SK-N-SH treated with all-trans-retinoic acid at 6 μM for 48 hours (cell line): ENCODE data around the gene EPB42.
"Not testable (repeated sequence)": the region's sequence is repeated elsewhere in the genome, so short reads cannot be mapped to it uniquely, and the experiment has no call there.

Source experiments
- ARNTL ChIP-seq: fragments of 450-650 bp; formaldehyde crosslinking; IDR thresholded peaks from 2 replicates; pipeline ENCODE4 v1.5.0; 2020; ENCODE audit warnings: low read depth, mild to moderate bottlenecking, moderate library complexity, borderline replicate concordance
- BACH2 ChIP-seq: fragments of 250-450 bp; sonication (Bioruptor Pico); IDR thresholded peaks from 2 replicates; pipeline ENCODE4 v1.9.0; 2021; ENCODE audit warnings: mild to moderate bottlenecking, borderline replicate concordance
- CSDC2 ChIP-seq: fragments of 250-450 bp; sonication (Bioruptor Pico); IDR thresholded peaks from 2 replicates; pipeline ENCODE4 v1.5.0; 2020; ENCODE audit warnings: mild to moderate bottlenecking, moderate library complexity
- CSRNP3 ChIP-seq: fragments of 250-450 bp; sonication (Bioruptor Pico); IDR thresholded peaks from 2 replicates; pipeline ENCODE4 v1.5.1; 2021; ENCODE audit warnings: mild to moderate bottlenecking, moderate library complexity
- ESRRG ChIP-seq: fragments of 250-450 bp; sonication (Bioruptor Pico); IDR thresholded peaks from 2 replicates; pipeline ENCODE4 v1.6.1; 2021; ENCODE audit warnings: mild to moderate bottlenecking
- ISL1 ChIP-seq: fragments of 250-450 bp; sonication (Bioruptor Pico); IDR thresholded peaks from 2 replicates; pipeline ENCODE4 v2.1.2; 2022; ENCODE audit warnings: mild to moderate bottlenecking, moderate library complexity
- OSR1 ChIP-seq: fragments of 250-450 bp; sonication (Bioruptor Pico); IDR thresholded peaks from 2 replicates; pipeline ENCODE4 v1.8.0; 2022; ENCODE audit warnings: moderate library complexity, mild to moderate bottlenecking, inconsistent platforms
- PATZ1 ChIP-seq: fragments of 250-450 bp; sonication (Bioruptor Pico); IDR thresholded peaks from 2 replicates; pipeline ENCODE4 v1.8.0; 2020; ENCODE audit warnings: mild to moderate bottlenecking, moderate library complexity, borderline replicate concordance
- RARB ChIP-seq: fragments of 250-450 bp; sonication (Bioruptor Pico); IDR thresholded peaks from 2 replicates; pipeline ENCODE4 v1.8.0; 2021; ENCODE audit warnings: mild to moderate bottlenecking, moderate library complexity
- SNAI2 ChIP-seq: fragments of 250-450 bp; sonication (Bioruptor Pico); IDR thresholded peaks from 2 replicates; pipeline ENCODE4 v1.5.0; 2020; ENCODE audit warnings: mild to moderate bottlenecking, moderate library complexity
- TCF4 ChIP-seq: fragments of 250-450 bp; sonication (Bioruptor Pico); IDR thresholded peaks from 2 replicates; pipeline ENCODE4 v1.8.0; 2021; ENCODE audit warnings: mild to moderate bottlenecking, moderate library complexity, borderline replicate concordance
- ZFP3 ChIP-seq: fragments of 250-450 bp; sonication (Bioruptor Pico); IDR thresholded peaks from 2 replicates; pipeline ENCODE4 v1.5.0; 2020; ENCODE audit warnings: mild to moderate bottlenecking, moderate library complexity
- ZNF8 ChIP-seq: fragments of 450-650 bp; formaldehyde crosslinking; IDR thresholded peaks from 2 replicates; pipeline ENCODE4 v1.5.0; 2020; ENCODE audit warnings: mild to moderate bottlenecking, moderate library complexity
- TF ChIP-seq, protein P1 (sequence below): fragments of 250-450 bp; sonication (Bioruptor Pico); IDR thresholded peaks from 2 replicates; pipeline ENCODE4 v1.5.0; 2020; ENCODE audit warnings: mild to moderate bottlenecking, moderate library complexity

DNA sequence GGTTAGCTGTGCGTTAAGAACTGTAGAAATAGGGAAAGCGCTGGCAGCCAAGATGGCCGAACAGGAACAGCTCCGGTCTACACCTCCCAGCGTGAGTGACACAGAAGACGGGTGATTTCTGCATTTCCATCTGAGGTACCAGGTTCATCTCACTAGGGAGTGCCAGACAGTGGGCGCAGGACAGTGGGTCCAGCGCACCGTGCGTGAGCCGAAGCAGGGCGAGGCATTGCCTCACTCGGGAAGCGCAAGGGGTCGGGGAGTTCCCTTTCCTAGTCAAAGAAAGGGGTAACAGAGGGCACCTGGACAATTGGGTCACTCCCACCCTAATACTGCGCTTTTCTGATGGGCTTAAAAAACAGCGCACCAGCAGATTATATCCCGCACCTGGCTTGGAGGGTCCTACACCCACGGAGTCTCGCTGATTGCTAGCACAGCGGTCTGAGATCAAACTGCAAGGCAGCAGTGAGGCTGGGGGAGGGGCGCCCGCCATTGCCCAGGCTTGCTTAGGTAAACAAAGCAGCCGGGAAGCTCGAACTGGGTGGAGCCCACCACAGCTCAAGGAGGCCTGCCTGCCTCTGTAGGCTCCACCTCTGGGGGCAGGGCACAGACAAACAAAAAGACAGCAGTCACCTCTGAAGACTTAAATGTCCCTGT is 45.0 kb downstream of the EPB42 start:
- TF ChIP-seq CSRNP3 (CRISPR knock-in tag); OSR1; ARNTL (CRISPR knock-in tag); TCF4 (CRISPR knock-in tag); SNAI2 (CRISPR knock-in tag); ZNF8 (CRISPR knock-in tag); PATZ1 (CRISPR knock-in tag); ESRRG; ZFP3 (CRISPR knock-in tag); CSDC2 (CRISPR knock-in tag); RARB; ISL1; BACH2 (CRISPR knock-in tag): not testable (repeated sequence)
- TF ChIP-seq, protein P1, sequence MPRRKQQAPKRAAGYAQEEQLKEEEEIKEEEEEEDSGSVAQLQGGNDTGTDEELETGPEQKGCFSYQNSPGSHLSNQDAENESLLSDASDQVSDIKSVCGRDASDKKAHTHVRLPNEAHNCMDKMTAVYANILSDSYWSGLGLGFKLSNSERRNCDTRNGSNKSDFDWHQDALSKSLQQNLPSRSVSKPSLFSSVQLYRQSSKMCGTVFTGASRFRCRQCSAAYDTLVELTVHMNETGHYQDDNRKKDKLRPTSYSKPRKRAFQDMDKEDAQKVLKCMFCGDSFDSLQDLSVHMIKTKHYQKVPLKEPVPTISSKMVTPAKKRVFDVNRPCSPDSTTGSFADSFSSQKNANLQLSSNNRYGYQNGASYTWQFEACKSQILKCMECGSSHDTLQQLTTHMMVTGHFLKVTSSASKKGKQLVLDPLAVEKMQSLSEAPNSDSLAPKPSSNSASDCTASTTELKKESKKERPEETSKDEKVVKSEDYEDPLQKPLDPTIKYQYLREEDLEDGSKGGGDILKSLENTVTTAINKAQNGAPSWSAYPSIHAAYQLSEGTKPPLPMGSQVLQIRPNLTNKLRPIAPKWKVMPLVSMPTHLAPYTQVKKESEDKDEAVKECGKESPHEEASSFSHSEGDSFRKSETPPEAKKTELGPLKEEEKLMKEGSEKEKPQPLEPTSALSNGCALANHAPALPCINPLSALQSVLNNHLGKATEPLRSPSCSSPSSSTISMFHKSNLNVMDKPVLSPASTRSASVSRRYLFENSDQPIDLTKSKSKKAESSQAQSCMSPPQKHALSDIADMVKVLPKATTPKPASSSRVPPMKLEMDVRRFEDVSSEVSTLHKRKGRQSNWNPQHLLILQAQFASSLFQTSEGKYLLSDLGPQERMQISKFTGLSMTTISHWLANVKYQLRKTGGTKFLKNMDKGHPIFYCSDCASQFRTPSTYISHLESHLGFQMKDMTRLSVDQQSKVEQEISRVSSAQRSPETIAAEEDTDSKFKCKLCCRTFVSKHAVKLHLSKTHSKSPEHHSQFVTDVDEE, result not testable (repeated sequence)
